Omental fat pad (tissue), 4 donors: Measurements from ENCODE around the gene ENGASE. TPM values are rescaled to one million over a fixed set of nuclear protein-coding genes. Genes with fewer than 3 reads are reported as not detected.

Experiments
- ATAC-seq: fragments of 150-250 bp; one replicate; pipeline ENCODE4 v1.9.1; 2016; ENCODE audit warnings: mild to moderate bottlenecking, moderate library complexity; ENCODE audit not compliant: low FRiP score
- DNase-seq: peaks from one replicate; pipeline ENCODE4 v3.0.0-alpha.2; 2019; ENCODE audit warnings: low spot score
- total RNA-seq, 4 donors: library from RNA; depleted of rRNA; stranded (reverse); fragments of >200 nt; gene quantifications; one replicate each; pipeline ENCODE4 v1.1.0, GENCODE V29; 2016
- TF ChIP-seq, protein P1 (sequence below), 3 donors: fragments of 450-650 bp; IDR thresholded peaks; one replicate each; pipeline ENCODE4 v1.5.1; 2016 to 2017; ENCODE audit warnings: antibody characterized with exemption in 3 of 3, mild to moderate bottlenecking in 3 of 3, moderate library complexity in 2 of 3

Gene ENGASE
- total RNA-seq, 4 donors from 2014 or later = 12.2 to 52.3 (median 22.2) TPM

DNA sequence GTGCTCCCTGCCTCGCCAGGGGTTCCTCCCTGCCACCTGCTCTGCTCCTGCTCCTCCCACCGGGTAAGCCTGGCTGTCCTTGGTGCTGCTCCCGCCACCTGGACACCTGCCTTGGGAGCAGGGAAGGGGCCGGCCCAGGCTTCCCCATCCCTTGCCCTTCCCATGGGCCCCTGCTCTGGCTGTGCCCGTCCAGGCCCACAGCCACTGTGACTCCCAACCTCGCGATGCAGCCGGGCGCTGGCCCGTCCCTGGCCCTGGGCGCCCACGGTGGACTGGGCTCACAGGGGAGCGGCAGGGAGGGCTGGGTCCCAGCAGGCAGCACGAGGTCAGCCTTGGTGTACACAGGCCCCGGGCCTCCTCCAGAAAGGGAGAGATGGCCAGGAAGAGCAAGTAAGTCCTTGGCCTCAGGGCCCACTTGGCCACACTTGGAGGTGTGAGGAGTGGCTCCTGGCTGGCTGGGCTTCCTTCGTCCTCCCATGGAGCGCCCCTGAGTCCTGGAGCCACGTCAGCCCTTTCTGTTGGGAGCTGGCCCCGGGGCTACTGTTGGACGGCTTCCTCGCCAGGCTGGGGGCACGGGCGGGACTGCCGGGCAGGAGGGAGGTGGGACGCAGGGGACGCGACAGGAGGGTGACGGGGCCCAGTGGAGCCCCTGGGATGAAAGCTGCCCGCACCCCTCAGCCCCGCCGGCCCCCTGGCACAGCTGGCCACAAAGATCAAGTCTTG lies 15.3 kb downstream of the ENGASE start:
- TF ChIP-seq, protein P1, sequence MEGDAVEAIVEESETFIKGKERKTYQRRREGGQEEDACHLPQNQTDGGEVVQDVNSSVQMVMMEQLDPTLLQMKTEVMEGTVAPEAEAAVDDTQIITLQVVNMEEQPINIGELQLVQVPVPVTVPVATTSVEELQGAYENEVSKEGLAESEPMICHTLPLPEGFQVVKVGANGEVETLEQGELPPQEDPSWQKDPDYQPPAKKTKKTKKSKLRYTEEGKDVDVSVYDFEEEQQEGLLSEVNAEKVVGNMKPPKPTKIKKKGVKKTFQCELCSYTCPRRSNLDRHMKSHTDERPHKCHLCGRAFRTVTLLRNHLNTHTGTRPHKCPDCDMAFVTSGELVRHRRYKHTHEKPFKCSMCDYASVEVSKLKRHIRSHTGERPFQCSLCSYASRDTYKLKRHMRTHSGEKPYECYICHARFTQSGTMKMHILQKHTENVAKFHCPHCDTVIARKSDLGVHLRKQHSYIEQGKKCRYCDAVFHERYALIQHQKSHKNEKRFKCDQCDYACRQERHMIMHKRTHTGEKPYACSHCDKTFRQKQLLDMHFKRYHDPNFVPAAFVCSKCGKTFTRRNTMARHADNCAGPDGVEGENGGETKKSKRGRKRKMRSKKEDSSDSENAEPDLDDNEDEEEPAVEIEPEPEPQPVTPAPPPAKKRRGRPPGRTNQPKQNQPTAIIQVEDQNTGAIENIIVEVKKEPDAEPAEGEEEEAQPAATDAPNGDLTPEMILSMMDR (IDR thresholded peaks at IDR 0.05) = no peak
- DNase-seq (no peak), ATAC-seq (no peak)

DNA sequence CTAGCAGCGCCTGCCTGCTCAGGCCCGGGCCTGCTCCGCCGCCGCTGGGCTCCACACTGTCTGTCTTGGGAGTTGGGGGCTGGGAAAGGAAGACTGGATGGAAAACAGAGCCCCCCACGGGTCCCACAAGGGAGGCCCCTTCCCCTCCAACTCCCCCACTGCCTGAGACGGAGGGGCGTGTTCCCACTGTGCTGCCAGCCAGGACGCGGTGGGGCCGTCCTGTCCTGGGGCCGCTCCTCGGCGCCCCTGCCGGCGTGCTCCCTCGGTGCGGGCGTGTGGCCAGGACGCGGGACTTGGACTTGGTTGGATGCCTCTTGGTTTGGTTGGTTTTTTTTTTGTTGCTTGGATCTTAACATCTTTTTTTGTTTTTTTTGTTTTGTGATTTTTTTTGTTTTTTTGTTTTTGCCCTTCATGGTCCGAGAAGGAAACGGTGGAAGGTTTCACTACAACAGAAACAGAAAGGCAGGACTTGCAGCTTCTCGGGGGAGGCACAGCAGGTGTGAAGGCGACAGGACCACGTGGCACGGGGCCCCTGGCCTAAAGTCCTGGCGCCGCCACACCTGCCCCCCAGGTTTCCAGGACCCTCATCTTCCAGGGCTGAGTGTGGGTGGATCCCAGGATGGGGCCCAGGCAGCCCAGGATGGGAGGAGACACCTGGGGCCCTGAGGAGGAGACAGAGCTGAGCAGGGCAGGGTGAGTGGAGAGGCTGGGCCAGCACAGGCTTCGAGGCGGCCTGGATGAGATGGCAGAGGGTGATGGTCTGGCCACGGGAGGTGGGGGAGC lies 16.0 kb downstream of the ENGASE start:
- ATAC-seq = no peak
- TF ChIP-seq, protein P1 (IDR thresholded peaks at IDR 0.05) = no peak
- no peak for DNase-seq

DNA sequence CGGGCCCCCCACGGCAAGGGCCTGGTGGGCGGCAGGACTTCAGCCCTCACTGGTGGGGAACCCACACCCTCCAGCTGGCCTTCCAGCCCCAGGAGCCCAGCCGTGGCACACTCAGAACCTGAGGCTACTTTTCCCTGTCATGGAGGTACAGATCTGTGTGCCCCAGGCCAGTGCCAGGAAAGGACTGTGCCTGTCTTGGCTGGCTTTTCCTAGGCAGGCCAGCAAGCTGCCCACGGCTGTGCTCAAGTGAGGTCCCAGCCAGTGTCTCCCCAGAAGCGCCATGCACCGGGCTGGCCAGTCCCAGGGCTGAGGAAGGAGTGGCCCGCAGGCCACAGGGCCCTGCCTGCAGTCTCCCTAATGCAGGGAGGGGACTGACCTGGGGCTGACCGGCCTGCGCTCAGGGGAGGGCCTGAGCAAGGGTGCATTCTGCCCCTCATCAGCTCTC lies 16.6 kb downstream of the ENGASE start:
- TF ChIP-seq, protein P1 (IDR thresholded peaks at IDR 0.05) = no peak
- DNase-seq = no peak
- no peak for ATAC-seq

DNA sequence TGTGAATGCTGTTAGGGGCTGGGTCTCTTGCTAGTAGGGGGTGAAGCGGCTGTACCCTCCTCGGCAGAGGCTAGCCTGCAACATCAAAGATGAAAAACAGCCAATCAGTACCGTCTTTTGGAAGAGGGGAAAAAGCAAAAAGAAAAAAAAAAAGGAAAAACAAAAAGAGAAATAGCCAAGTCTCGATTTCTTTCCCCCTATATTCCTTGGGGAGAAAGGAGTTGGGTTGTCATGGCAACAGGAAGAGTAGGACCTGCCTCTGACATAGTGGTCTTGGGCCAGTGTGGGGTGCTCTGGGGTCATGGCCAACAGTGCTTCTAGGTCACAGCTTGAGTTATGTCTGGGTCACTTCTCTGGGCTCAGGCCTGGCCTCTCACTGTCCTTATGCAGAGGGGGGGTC lies 17.9 kb downstream of the ENGASE start:
- DNase-seq = no peak
- TF ChIP-seq, protein P1 (IDR thresholded peaks at IDR 0.05) = no peak
- no peak for ATAC-seq

DNA sequence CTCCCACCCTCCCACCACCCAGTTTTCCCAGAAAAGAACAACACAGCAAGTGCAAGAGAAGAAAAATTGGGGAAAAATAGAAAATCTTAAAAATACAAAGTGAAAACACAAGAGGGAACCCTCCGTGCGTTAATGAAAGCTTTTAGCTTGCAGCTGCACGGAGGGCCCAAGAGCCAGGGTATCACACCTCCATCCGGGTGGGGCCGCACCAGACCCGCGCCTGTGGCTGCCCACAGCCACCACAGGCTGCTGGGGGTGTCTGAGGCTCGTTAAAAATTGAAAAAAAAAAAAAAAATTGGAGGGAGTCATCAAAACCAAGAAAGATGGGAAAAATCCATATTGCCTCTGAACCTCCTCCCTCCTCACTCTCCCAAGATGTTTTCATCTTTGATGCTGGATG lies 18.6 kb downstream of the ENGASE start:
- TF ChIP-seq, protein P1 (IDR thresholded peaks at IDR 0.05) = no peak
- ATAC-seq (no peak), DNase-seq (no peak)

DNA sequence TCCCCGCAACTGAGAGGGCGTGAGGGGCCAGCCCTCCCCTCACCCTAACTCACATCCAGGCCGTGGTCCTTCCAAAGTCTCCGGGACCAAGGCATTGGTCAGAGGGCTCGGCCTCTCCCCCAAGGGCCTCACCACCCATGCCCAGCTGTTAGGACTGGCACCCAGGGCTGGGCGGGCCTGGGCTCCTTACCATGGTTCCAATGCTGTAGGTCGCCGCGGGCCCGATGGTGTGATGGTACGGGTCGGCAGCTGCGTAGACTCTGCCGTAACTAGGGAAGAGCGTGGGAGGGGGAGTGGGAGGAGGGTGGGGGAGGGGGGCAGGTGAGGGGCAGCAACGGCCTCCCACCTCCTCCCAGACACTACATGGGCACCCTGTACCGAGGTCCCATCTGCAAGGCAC lies 19.6 kb downstream of the ENGASE start:
- DNase-seq (no peak), ATAC-seq (no peak)
- TF ChIP-seq, protein P1 (IDR thresholded peaks at IDR 0.05) = no peak
